GM19463 (cell line): ENCODE measurements around the gene CCDC188.

Source experiments
- ATAC-seq: cut with Tn5 transposase; IDR thresholded peaks from one replicate; pipeline ENCODE4 v1.9.1; 2021; ENCODE audit warnings: mild to moderate bottlenecking, moderate library complexity; ENCODE audit not compliant: unreplicated experiment

Gene CCDC188

DNA sequence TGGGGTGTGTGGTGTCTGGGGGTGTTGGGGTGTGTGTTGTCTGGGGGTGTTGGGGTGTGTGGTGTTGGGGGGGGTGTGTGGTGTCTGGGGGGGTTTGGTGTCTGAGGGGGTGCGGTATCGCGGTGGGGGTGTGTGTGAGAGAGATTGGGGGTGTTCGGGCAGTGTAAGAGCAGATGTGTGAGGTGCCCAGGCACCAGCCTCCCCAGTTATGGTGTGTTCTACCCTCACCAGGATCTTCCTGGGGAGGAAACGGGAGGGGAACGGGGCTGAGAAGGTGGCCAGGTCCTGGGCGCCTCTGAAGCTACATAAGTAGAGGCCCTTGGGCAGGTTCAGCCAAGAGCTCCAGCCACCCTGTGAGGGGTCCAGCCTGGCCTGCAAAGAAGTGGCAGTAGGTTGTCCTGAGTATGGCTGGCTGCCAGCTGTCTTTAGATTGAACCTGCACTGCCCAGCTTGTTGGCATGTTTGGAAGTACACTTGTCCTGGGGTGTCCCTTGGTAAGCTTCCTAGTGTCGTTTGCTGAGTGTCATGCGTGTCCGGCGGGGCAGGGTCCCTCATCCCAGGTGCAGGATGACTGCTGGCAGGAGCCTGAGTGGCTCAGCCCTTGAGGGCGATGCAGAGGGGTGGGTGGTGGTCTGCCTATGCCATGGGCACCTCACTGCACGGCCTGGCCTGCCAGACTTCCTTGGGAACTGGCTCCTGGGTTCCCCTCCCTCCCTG, 27.3 kb downstream of the CCDC188 start:
- no peak for ATAC-seq

DNA sequence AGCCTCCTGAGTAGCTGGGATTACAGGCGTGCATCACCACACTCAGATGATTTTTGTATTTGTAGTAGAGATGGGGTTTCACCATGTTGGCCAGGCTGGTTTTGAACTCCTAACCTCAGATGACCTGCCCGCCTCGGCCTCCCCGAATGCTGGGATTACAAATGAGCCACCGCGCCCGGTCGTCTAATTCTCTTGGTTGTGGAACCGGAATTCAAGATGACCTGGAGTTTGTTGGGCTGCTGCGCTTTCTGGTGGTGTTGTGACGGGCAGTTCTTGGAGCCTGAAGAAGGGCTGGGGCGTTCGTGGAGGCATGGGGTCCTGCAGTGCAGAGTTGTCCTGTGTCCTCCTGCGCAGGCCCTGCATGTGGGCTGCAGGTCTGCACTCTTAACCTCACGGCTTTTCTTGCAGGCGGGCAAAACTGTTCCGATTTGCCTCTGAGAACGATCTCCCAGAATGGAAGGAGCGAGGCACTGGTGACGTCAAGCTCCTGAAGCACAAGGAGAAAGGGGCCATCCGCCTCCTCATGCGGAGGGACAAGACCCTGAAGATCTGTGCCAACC, 28.9 kb downstream of the CCDC188 start:
- no peak for ATAC-seq

DNA sequence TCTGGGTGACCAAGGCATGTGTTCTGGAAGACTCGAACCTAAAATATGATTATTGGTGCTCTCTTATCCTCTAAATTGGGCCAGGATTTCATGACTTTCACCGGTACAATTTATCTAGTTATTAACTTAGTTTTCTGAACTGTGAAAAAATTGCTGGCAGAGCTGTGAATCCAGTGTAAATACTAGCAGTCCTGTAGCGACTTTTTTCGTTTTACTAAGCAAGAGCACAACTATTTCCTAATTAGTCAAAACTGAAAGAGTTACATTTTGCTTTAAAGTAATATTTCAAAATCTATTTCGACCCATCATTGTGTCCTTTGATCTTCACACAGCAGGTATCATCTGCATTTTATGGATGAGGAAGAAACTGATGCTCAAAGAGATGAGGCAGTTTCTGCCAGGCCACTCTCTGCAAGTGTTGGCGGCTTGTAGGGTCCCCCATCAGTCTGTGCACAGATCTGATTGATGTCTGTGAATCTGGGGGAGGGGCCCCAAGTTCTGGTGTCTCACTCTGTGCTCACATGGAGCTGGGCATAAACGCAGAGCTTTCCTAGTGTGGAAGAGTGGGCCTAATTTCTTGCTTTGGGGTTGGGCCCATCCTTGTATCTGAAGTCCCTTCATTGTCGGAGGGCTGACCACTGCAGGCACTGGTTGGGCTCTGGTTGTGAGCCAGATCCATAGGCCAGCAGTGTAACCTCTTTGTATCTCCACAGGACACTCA, 32.4 kb downstream of the CCDC188 start:
- ATAC-seq, result no peak

DNA sequence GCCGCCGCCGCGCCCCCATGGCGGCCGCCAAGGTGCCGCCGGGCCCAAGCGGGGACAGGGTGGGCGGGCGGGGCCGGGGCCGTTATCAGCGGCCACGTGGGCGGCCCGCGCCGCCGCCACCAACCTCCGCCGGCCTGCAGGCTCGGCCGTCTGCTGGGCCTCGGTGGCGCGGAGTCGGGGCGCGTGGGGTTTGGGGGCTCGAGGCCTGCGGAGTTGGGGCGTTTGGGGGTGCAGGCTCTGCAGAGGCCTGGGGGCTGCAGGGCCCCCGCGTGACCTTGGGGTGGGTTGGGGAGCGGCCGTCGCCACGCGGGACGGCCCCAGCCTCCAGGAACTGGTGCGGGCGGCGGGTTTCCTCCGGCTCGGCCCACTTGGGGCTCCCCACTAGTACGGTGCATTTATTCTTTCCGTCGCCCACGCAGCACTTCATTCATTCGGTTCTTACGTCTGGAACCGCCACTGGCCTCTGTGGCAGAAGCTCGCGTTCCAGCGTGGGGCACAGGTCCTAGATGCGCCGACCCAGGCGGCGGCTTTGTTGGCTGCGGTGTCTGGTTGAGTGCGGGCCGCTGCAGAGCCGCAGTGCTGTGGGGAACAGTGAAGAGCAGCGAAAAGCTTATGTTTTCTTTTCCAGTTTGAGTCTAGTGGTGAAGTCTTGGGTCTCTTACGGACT, 33.1 kb downstream of the CCDC188 start:
- peak; percentile 2 for ATAC-seq

DNA sequence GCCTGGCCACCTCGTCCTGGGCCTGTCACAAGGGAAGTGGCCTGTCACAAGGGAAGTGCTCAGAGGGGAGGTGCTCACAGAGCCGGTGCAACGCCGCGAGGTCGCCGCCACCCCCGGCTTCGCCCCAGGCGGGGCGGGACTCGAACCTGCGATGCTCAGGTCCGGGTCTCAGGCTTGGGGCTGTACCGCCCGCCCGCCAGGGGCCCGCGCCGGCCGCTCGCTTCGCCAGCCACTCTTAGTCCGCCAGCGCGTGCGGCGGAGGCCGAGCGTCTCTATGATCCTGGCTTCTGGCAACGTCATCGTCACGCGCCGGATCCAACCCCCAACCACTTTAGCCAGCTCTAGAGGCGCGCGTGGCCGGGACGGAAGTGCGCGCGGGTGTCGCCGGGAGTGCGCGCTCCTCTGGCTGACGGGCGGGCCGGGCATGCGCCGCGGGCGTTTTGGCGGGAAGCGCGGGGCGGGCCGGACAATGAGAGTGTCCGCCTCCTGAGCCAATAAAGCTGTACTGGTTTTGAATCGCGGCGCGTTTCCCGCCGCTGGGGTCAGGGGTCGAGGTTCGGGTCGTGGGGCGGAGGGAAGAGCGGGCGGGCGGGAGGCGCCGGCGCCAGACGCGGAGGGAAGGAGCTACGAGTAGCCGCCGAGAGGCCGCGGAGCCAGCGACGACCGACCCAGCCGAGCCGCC, 33.8 kb downstream of the CCDC188 start, which contains the start of gene TRMT2A:
TRMT2A (minus strand) TSS at position 276 of the 682 bp plus-strand sequence. CDS start 320 bp downstream, outside the sequence.
- ATAC-seq, result peak; percentile 90

DNA sequence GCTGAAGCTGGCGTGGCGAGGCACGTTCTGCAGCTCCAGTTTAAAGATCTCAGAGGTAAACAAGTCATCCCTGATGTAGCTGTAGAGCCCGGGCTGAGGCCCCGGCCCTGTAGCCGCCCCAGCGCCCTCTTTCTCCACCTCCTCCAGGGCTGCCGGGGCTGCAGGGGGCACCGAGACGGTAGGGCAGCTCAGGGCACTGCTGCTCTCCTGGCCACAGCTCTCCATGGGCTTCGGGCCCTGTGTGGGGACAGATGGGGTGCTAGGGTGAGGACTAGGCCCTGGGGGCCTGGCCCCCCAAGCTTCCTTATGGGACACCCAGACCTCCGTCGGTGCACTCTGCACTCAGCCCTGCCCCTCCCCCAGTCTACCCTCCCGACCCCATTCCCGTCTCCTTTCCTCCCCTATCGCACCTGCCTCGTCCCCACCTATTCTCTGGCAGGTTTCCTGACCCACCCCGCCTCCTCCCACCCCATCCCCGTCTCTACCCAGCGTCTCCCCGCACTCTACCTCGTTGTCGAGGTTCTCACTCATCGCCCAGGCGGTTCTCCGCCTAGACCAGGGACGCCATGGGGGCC, 34.4 kb downstream of the CCDC188 start:
- ATAC-seq, result no peak

DNA sequence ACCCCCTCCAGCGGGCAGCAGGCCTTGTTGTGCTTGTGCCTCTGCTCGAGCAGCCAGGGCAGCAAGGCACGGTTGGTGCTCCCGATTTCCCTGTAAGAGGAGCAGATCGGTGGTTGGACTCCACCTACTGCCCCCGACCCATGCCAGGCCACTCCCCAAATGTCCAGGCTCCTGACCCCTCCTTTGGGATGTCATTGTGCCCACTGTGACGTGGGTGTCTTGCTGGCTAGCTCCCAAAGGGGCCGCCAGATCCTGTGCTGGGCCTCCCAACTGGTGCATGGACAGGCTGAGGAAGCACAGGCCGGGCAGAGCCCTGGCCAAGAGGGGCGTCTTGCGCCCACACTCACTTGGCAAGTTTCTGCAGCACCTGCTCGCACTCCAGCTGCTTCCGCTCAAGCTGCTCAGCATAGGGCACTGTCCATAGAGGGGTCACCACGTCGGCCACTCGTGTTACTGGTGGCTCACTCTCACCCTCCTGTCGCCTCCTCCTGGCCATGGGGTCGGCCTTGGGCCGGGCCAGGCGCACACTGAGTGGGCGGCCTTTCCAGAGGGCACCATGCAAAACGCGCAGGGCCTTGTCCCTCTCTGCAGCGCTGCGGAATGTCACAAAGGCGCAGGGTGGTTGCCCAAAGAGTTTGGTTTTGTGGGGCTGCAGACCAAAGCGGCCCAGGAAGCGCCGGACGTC, 35.0 kb downstream of the CCDC188 start, which contains the start of gene RANBP1:
RANBP1 (plus strand) TSS at position 414 of the 685 bp plus-strand sequence; CDS start at position 495, 81 bp downstream.
- ATAC-seq, result no peak

DNA sequence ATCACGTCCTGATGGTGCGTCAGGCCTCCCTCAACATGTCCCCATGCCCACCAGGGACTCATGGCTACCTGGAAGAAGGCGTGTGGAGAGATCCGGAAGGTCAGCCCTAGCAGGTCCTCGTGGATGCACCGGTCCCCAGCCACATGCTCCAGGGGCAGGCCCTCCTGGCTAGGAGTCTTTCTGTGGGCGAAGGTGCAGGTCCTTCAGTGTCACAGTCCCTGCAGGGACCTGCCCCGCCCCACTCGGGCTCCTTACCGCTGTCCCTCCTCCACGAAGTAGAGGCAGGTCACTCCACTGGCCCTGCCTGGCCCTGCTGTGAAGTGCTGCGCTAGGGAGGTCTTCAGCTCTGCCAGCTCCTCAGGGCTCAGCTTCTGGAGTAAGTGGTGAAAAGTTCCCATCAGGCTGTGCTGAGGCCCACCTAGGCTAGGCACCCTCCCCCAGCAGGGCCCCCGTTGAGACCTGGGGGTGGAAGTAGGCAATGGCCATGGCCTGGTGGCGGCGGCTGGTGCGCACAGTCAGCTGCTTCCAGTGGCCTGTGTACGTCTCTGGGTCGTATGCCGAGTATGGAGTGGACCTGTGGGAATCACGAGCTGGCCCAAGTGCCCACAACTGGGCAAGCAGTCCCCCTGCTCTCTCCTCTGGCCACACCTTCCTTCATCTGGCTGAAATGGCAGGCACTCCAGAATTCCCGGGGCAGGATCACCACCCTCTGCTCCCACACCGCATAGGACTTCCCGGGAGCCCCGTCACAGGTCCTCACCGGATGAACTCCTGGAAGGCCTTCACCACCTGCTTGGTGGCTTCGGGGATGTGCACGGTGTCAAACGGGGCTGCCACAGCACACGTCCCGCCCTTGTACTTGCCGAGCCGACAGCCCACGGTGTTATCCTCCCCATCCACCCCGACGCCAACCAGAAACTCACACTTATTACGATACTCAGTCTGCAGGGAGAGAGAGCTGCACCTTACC, 36.1 kb downstream of the CCDC188 start:
- ATAC-seq, result no peak

DNA sequence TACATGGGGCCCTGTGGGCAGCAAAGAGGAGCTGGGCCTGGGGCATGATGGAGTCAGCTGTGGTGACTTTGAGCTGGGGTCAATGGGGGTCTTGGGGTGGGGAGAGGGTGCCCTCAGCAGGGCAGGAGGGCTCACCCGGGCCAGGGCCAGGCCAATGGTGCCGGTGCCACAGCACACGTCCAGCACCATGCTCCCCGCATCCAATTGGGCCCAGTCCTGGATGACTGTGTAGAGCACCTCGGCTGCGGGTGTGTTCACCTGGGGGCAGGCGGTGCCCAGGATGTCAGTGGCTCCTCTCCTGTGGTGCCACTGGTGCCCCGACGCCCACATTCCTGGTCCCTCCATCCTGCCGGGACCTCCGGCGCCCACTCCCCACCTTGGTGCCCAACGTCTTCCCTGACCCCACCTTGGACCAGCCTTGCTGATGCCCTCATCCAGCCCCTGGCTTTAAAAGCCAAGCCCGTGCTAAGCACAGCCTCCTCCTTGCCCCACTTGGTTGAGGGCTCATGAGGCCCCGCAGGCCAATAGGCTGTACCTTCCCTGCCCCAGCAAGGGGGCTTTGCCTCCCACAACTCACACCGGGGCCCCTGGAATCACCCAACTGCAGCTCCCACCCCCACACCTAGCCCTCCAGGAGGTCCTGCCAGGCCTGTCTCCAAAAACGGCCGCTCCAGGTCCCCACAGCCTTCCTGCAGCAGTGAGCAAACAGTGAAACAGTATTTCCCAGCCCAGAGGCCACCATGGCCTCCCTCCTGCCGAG, 37.1 kb downstream of the CCDC188 start:
- no peak for ATAC-seq

DNA sequence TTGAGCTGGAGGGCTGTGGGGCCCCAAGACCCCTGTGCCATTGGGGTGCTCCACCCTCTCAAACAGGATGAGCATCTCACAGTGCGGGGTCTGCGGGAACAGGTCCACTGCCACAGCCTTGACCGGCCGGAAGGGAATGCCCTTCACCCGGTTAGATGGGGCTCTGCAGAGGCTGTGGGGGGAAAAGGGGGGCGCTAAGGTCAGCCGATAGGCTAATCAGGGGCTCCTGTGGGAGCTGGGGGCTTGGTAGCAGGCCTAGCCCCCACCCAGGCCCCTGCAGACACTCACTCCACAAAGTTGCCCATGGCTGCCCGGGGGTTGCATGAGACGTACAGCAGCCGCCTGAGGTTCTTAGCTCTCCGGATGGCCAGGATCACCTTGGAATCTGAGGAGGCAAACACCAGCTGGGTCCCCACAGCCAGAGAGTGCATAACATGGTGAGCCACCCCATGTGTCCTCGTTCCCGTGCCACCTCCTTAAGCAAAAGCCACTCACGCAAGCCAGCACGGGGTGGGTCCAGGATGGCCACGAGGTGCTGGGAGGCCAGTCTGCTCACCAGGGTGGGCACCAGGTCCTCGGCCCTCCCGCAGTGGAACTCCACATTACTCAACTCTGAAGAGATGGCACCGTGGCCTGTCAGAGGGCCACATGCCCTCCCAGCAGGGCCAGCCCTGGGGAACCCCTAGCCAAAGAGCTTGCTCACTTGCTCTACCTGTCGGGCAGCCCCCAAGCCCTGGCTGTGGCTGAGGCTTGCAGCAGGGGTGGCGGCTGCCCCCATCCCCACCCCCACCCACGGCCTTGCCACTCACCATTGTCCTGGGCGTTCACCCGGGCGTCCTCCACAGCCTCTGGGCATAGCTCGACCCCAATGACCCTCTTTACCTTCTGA, 38.0 kb downstream of the CCDC188 start:
- ATAC-seq, result no peak

DNA sequence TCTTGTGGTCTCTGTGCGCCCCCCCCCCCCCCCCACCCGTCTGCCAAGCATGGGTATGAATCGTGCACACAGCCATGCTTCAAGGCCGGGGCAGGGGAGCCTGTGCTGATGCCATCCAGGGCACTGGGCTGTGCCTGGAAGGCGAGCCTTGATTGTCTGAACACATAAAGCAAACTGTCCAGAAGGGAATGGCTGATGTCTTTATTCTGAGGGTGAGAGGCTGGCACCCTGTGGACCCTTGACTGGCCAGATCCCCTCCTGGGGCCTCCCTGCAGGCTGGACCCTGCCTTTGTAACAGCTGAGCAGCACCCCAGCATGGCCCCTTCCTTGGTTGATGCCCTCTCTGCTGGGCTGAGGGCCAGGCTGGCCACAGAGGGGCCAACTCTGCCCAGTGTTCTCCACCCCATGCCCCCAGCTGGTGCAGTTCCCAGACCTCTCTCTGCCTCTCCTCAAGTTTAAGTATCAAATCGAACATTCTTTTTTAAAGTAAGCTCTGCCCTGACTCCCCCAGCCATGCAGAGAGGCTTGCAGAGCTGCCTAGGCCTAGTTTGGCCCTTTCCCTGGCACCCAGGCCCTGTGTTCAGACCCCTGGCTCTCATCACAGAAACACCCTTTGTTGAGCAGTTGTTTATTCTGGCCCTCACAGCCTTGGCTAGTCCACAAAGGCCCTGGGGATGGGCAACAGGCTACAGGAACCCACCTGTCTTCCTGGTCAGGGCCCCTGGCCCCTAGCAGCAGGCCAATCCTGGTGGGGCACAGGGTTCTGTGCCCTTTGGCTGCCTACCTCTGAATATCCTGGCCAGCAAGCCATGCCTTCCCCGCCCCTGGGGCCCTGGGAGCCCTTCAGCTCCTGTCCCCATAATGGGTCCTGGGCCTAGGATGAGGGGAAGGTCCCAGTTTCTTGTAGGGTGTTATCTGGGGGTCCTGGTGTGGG, 38.9 kb downstream of the CCDC188 start:
- no peak for ATAC-seq

DNA sequence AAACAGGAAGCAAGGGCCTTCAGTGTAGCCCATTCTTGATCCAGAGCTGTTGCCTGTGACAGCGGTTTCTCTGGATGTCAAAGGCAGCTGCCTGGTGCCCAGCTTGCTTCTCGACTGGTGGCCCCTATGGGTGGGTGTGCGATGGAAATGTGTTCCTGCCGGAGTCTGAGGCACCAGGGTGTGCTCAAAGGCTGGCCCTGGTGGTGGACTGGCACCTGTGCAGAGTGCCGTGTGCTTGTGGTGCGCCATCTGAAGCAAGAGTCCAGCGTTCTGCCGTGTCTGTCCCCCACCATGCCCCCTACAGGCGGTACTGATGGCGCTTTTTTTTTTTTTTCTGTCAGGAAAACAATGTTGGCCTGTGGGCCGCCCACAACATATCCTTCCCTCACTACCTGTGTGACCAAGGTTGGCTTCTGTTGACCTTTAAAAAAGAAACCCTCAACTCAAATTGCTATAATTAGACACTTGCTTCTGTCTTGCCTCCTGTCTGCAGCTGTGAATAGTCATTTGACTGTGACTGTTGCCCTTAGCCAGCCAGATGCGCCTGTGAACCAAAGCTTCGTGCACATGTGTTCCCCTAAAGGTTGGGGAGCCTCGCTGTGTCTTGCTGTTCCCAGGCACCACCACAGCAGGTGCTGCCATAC, 39.7 kb downstream of the CCDC188 start:
- no peak for ATAC-seq

DNA sequence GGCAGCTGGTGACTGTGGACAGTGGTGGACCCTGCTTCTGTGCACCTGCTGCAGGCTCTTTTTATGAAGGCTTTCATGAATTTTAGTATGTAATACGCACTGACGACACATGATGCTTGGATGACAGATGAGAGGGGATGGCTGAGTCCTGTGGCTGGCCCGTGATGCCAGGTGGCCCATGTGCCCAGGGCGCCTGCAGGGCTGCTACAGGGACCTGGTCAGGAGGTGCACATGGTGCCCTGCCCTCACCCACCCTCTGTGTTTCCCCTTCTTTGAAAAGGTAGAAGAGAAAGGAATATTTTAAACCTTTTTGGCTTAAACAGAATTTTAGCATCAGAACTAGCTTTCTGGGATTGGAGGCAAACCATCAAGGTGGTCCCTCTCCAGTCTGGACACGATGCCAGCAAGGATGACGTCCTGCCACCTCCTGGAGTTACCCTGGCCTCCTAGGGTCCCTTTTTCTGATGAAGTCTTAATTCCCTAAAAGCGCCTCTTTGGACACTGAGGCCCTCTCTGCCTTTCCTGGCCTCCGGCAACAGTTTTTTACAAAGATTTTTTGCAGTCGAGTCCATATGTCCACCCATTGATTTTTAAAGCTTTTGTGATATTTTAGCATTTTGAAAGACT, 40.4 kb downstream of the CCDC188 start:
- ATAC-seq, result no peak

DNA sequence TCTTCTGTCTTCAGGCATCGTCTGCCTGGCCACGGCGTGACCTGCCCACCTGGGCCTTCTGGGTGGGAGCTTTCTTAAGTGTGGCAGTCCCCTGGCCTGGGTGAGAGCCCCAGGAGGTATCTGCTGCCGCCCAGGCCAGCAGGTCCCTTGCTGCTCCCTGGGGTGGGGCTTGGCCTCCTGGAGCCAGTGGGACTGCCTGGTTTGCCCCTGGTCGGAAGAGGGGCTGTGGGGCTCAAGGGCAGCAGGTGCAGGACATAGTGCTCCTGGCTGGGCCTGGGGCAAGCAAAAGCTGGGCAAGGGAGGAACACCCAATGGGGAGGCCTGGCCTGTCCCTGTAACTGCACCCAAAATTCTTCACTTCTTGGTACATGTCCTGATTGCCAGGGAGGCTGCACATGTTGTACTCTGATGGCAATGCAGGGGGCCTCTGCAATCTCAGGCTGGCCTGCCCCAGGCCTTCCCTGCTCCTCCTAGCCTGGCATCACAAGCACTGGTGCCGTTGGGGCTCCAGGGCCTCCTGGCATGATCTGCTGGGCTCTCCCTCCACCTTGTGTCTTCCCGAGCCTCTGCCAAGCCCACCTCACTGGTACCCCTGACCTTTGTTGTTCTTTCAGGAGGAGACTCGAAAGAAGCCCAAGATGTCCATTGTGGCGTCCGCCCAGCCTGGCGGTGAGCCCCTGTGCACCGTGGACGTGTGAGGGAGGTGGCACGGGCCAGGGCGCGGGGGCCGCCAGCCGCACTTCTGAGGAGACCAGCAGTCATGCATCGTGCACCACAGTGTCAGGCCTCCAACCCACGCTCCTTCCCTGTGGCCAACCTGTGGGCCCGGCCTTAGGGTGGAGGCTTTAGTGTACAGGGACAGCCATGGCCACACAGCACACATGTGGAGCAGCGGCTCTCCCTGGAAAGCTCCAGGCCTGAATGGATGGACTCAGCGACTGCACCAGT, 41.2 kb downstream of the CCDC188 start:
- no peak for ATAC-seq
